GM06990 (cell line): Measurements from ENCODE around the gene ALPL.

ENCODE experiments used
- DNase-seq: peaks from one replicate; pipeline ENCODE4 v3.0.0-alpha.2; 2011; ENCODE audit not compliant: insufficient read length; ENCODE audit errors: extremely low read depth
- H3K27me3 ChIP-seq: replicated peaks from 2 replicates; pipeline ENCODE4 v1.6.0; 2011; ENCODE audit warnings: low read length; ENCODE audit not compliant: control insufficient read depth, insufficient read depth
- H3K36me3 ChIP-seq: 2 replicates; pipeline ENCODE4 v1.5.1; 2011; ENCODE audit warnings: low read length; ENCODE audit not compliant: control insufficient read depth, insufficient read depth
- H3K4me3 ChIP-seq: replicated peaks from 2 replicates; pipeline ENCODE4 v1.5.1; 2011; ENCODE audit warnings: low read depth, mild to moderate bottlenecking, control low read depth, low read length
- TF ChIP-seq, protein P1 (sequence below): IDR thresholded peaks from 2 replicates; pipeline ENCODE4 v1.5.1; 2011; ENCODE audit warnings: low read length, control low read depth, mild to moderate bottlenecking, inconsistent platforms; ENCODE audit not compliant: insufficient read depth, poor library complexity, severe bottlenecking

Gene ALPL

DNA sequence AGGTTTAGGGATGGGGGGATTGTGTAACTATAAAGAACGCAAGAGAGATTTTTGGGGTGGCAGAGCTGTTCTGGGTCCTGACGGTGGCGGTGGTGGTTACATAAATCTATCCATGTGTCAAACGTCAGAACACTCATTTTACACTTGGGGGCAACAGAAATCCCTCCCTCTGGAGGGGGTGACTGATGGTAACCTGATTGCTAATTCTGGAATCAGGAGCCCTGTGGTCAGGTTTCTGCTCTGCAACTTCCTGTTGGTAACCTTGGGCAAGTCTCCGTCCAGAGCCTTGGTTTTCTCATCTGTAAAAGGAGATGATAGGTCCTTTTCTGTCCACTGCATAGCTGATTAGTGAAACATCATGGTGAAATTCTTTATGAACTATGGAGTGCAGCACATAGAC lies 40.9 kb downstream of the ALPL start:
- DNase-seq, result no peak
- no peaks in the 10 kb centered on the region for H3K36me3 ChIP-seq
- no peaks in the 10 kb centered on the region; the same call in none of the 2 replicates for H3K27me3 ChIP-seq
- no peak overlapping the region for H3K4me3 ChIP-seq
- TF ChIP-seq, protein P1, sequence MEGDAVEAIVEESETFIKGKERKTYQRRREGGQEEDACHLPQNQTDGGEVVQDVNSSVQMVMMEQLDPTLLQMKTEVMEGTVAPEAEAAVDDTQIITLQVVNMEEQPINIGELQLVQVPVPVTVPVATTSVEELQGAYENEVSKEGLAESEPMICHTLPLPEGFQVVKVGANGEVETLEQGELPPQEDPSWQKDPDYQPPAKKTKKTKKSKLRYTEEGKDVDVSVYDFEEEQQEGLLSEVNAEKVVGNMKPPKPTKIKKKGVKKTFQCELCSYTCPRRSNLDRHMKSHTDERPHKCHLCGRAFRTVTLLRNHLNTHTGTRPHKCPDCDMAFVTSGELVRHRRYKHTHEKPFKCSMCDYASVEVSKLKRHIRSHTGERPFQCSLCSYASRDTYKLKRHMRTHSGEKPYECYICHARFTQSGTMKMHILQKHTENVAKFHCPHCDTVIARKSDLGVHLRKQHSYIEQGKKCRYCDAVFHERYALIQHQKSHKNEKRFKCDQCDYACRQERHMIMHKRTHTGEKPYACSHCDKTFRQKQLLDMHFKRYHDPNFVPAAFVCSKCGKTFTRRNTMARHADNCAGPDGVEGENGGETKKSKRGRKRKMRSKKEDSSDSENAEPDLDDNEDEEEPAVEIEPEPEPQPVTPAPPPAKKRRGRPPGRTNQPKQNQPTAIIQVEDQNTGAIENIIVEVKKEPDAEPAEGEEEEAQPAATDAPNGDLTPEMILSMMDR, result no peak

- H3K36me3 ChIP-seq, result no peaks in the 10 kb centered on the region
- no peaks in the 10 kb centered on the region; the same call in none of the 2 replicates for H3K27me3 ChIP-seq
- no peak for DNase-seq
- H3K4me3 ChIP-seq, result no peak overlapping the region
- TF ChIP-seq, protein P1, result no peak
Measured at GRCh38 chr1:21550866-21551475, 41.7 kb downstream of the ALPL start.

DNA sequence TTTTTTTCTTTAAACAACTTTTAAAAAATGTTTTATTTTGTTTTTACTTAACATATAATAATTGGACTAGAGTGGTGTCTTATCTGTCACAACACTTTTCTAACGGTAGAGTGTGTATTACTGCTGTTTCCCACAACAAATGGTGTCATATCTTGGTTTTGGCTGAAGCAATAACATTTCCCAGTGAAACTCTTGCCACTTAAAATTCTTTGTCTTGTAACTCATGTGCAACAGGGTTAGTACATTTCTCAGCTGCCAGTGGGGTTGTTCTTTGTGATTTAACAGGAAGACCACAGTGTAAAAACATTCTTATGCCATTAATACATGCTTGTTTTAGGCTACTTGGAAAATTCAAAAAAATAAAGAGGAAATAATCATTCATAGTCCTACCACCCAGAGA lies 43.5 kb downstream of the ALPL start:
- TF ChIP-seq, protein P1, result no peak
- Histone ChIP-seq H3K36me3 (no peaks in the 10 kb centered on the region), H3K4me3 (no peak overlapping the region), H3K27me3 (no peaks in the 10 kb centered on the region; the same call in 1 of the 2 replicates)
- no peak for DNase-seq

GRCh38 chr1:21553116-21553926 lies 44.1 kb downstream of the ALPL start:
- no peak for DNase-seq
- Histone ChIP-seq H3K27me3 (no peaks in the 10 kb centered on the region; the same call in 1 of the 2 replicates), H3K36me3 (no peaks in the 10 kb centered on the region), H3K4me3 (no peak overlapping the region)
- TF ChIP-seq, protein P1, result no peak

DNA sequence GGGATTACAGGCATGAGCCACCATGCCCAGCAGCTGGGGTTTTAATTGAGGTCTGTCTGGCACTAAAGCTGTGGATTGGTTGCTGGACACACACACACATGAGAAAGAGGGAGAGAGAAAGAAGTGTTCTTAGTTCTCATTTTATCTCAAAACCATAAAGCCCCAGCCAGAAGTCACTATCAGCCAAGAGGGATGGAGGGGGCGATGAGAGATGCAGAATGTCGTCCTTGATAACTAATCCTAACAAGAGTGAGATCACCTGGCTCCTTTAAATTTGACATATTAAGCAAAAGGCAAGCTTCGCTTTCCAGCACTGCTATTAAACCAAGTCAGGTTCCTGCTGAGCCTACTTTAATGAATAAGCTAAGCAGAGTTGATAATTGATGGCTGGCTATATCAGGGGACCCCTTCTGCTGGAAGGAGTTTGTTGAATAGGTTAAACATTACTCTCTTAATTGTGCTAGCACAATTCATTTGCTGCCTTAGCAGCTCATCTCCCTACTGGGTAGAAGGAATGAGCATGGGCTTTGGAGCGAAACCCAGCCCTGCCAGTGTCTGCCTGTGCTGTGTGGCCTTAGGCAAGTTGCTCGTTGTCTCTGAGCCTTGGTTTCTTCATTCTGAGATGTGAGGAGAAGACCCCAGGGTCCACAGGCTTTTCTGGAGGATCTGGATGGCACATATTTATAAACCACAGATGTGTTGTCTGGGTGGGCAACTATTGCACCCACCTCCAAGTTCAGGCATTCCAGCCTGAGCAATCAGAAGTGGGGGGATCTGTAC lies 50.8 kb downstream of the ALPL start:
- H3K4me3 ChIP-seq, result no peak overlapping the region
- no peaks in the 10 kb centered on the region for H3K36me3 ChIP-seq
- H3K27me3 ChIP-seq, result no peaks in the 10 kb centered on the region
- DNase-seq, result no peak
- TF ChIP-seq, protein P1, result no peak
